K562 (cell line): ENCODE results near the gene RABL3. TPM values are rescaled to one million over a fixed set of nuclear protein-coding genes. Genes with fewer than 3 reads are reported as not detected.

ENCODE experiments used
- CHD2 ChIP-seq: IDR thresholded peaks from 2 replicates; pipeline ENCODE4 v1.6.1; 2011; ENCODE audit warnings: low read depth, low read length
- GABPA ChIP-seq: fragments of 200-800 bp; sonication (Bioruptor generic); conservative IDR thresholded peaks from 2 replicates; pipeline ENCODE4 v1.6.1; 2016; ENCODE audit warnings: low read depth, missing genetic modification characterization, missing compliant biosample characterization
- ZBTB8A ChIP-seq: fragments of 450-650 bp; IDR thresholded peaks from 2 replicates; pipeline ENCODE4 v1.6.1; 2018; ENCODE audit warnings: mild to moderate bottlenecking, moderate library complexity; ENCODE audit not compliant: partially characterized antibody
- ZNF197 ChIP-seq: fragments of 200-800 bp; sonication (Bioruptor generic); IDR thresholded peaks from 2 replicates; pipeline ENCODE4 v1.6.1; 2016; ENCODE audit warnings: low read depth, missing genetic modification characterization, missing compliant biosample characterization
- polyA plus RNA-seq, 8 experiments: library from polyadenylated mRNA; depleted of rRNA in 4 of 8; stranded (reverse) in 5 of 8; unstranded in 3 of 8; fragments of >200 nt; fragmentation: Nextera tagmentation in 2 of 8; fragmentation: Illumina TruSeq in 1 of 8; extraction: Ambion mirVana in 2 of 8; extraction: Trizol in 1 of 8; gene quantifications; 2 replicates each; pipeline versions ENCODE4 v1.2.1 to v1.2.3, GENCODE V29; 2011 to 2014; ENCODE audit warnings: inconsistent platforms in 1 of 8, missing spikeins in 1 of 8
- total RNA-seq, 7 experiments: library from RNA; depleted of rRNA in 6 of 7; stranded (reverse); fragments of >200 nt in 6 of 7; fragmentation: Illumina TruSeq in 2 of 7; extraction: Trizol in 2 of 7; gene quantifications; 2 replicates each; pipeline versions ENCODE4 v1.2.1 to v1.2.3, GENCODE V29; 2011 to 2021; ENCODE audit warnings: low replicate concordance in 1 of 7
- TF ChIP-seq, protein P1 (sequence below): fragments of 200-600 bp; sonication (generic); IDR thresholded peaks from one replicate; pipeline ENCODE4 v1.6.1; 2012; ENCODE audit warnings: mild to moderate bottlenecking, low read depth, low read length, inconsistent platforms
- TF ChIP-seq, protein P2 (sequence below): fragments of 450-650 bp; IDR thresholded peaks from 2 replicates; pipeline ENCODE4 v1.6.1; 2016; ENCODE audit warnings: missing biosample characterization, missing genetic modification characterization
- TF ChIP-seq, protein P3 (sequence below): sonication (generic); formaldehyde crosslinking; IDR thresholded peaks from 2 replicates; pipeline ENCODE4 v1.8.0; 2023; ENCODE audit warnings: missing genetic modification reagents, mild to moderate bottlenecking, borderline replicate concordance

RABL3 gene
- total and polyA plus RNA-seq, 9 of the 15 experiments (the other 6 are each of a cell fraction or from before 2014, with no cell fraction given) = 6.5 to 30.7 (median 12.3) TPM

DNA sequence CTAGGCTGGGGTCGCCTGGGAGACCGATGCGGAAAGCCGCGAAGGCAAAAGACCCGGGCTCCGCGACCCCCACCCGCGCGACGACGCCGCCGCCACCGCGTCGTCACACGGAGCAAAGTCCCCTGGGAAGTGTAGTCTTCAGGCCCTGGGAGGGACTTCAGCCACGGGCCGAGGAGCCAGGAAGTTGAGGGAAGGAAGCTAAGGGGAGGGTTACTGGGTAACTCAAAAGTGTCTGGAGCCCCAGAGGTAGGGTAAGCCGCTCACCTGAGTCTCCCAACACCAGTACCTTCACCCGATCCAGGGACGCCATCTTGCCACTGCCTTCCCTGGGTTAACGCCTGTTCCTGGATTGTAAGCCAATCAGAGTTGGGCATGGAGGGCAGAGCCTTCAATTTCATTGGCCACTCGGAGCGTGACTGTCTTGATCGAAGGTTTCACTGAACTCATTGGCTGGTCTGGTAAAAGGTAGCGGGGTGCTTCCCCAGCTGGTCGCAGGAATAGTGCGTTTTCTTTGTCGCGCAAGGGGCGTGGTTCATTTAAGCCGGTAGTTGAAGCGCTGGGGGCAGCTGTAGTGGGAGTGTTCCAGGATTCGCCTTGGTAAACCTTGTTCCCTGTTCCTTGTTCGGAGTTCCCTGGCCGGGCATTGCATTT lies at the start of gene RABL3, which contains the start of gene GTF2E1 (continued):
- TF ChIP-seq, protein P1, sequence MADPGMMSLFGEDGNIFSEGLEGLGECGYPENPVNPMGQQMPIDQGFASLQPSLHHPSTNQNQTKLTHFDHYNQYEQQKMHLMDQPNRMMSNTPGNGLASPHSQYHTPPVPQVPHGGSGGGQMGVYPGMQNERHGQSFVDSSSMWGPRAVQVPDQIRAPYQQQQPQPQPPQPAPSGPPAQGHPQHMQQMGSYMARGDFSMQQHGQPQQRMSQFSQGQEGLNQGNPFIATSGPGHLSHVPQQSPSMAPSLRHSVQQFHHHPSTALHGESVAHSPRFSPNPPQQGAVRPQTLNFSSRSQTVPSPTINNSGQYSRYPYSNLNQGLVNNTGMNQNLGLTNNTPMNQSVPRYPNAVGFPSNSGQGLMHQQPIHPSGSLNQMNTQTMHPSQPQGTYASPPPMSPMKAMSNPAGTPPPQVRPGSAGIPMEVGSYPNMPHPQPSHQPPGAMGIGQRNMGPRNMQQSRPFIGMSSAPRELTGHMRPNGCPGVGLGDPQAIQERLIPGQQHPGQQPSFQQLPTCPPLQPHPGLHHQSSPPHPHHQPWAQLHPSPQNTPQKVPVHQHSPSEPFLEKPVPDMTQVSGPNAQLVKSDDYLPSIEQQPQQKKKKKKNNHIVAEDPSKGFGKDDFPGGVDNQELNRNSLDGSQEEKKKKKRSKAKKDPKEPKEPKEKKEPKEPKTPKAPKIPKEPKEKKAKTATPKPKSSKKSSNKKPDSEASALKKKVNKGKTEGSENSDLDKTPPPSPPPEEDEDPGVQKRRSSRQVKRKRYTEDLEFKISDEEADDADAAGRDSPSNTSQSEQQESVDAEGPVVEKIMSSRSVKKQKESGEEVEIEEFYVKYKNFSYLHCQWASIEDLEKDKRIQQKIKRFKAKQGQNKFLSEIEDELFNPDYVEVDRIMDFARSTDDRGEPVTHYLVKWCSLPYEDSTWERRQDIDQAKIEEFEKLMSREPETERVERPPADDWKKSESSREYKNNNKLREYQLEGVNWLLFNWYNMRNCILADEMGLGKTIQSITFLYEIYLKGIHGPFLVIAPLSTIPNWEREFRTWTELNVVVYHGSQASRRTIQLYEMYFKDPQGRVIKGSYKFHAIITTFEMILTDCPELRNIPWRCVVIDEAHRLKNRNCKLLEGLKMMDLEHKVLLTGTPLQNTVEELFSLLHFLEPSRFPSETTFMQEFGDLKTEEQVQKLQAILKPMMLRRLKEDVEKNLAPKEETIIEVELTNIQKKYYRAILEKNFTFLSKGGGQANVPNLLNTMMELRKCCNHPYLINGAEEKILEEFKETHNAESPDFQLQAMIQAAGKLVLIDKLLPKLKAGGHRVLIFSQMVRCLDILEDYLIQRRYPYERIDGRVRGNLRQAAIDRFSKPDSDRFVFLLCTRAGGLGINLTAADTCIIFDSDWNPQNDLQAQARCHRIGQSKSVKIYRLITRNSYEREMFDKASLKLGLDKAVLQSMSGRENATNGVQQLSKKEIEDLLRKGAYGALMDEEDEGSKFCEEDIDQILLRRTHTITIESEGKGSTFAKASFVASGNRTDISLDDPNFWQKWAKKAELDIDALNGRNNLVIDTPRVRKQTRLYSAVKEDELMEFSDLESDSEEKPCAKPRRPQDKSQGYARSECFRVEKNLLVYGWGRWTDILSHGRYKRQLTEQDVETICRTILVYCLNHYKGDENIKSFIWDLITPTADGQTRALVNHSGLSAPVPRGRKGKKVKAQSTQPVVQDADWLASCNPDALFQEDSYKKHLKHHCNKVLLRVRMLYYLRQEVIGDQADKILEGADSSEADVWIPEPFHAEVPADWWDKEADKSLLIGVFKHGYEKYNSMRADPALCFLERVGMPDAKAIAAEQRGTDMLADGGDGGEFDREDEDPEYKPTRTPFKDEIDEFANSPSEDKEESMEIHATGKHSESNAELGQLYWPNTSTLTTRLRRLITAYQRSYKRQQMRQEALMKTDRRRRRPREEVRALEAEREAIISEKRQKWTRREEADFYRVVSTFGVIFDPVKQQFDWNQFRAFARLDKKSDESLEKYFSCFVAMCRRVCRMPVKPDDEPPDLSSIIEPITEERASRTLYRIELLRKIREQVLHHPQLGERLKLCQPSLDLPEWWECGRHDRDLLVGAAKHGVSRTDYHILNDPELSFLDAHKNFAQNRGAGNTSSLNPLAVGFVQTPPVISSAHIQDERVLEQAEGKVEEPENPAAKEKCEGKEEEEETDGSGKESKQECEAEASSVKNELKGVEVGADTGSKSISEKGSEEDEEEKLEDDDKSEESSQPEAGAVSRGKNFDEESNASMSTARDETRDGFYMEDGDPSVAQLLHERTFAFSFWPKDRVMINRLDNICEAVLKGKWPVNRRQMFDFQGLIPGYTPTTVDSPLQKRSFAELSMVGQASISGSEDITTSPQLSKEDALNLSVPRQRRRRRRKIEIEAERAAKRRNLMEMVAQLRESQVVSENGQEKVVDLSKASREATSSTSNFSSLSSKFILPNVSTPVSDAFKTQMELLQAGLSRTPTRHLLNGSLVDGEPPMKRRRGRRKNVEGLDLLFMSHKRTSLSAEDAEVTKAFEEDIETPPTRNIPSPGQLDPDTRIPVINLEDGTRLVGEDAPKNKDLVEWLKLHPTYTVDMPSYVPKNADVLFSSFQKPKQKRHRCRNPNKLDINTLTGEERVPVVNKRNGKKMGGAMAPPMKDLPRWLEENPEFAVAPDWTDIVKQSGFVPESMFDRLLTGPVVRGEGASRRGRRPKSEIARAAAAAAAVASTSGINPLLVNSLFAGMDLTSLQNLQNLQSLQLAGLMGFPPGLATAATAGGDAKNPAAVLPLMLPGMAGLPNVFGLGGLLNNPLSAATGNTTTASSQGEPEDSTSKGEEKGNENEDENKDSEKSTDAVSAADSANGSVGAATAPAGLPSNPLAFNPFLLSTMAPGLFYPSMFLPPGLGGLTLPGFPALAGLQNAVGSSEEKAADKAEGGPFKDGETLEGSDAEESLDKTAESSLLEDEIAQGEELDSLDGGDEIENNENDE = no peak
- TF ChIP-seq, protein P2, sequence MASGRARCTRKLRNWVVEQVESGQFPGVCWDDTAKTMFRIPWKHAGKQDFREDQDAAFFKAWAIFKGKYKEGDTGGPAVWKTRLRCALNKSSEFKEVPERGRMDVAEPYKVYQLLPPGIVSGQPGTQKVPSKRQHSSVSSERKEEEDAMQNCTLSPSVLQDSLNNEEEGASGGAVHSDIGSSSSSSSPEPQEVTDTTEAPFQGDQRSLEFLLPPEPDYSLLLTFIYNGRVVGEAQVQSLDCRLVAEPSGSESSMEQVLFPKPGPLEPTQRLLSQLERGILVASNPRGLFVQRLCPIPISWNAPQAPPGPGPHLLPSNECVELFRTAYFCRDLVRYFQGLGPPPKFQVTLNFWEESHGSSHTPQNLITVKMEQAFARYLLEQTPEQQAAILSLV (tag) = no peak
- no peak for TF ChIP-seq ZNF197 (CRISPR knock-in tag)
- TF ChIP-seq GABPA (tag) = peak; percentile 76
- TF ChIP-seq, protein P3, sequence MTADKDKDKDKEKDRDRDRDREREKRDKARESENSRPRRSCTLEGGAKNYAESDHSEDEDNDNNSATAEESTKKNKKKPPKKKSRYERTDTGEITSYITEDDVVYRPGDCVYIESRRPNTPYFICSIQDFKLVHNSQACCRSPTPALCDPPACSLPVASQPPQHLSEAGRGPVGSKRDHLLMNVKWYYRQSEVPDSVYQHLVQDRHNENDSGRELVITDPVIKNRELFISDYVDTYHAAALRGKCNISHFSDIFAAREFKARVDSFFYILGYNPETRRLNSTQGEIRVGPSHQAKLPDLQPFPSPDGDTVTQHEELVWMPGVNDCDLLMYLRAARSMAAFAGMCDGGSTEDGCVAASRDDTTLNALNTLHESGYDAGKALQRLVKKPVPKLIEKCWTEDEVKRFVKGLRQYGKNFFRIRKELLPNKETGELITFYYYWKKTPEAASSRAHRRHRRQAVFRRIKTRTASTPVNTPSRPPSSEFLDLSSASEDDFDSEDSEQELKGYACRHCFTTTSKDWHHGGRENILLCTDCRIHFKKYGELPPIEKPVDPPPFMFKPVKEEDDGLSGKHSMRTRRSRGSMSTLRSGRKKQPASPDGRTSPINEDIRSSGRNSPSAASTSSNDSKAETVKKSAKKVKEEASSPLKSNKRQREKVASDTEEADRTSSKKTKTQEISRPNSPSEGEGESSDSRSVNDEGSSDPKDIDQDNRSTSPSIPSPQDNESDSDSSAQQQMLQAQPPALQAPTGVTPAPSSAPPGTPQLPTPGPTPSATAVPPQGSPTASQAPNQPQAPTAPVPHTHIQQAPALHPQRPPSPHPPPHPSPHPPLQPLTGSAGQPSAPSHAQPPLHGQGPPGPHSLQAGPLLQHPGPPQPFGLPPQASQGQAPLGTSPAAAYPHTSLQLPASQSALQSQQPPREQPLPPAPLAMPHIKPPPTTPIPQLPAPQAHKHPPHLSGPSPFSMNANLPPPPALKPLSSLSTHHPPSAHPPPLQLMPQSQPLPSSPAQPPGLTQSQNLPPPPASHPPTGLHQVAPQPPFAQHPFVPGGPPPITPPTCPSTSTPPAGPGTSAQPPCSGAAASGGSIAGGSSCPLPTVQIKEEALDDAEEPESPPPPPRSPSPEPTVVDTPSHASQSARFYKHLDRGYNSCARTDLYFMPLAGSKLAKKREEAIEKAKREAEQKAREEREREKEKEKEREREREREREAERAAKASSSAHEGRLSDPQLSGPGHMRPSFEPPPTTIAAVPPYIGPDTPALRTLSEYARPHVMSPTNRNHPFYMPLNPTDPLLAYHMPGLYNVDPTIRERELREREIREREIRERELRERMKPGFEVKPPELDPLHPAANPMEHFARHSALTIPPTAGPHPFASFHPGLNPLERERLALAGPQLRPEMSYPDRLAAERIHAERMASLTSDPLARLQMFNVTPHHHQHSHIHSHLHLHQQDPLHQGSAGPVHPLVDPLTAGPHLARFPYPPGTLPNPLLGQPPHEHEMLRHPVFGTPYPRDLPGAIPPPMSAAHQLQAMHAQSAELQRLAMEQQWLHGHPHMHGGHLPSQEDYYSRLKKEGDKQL (CRISPR knock-in tag) = no peak
- peak; percentile 27; the same call in 1 of the 2 replicates for TF ChIP-seq CHD2
- TF ChIP-seq ZBTB8A = no peak
